ENCODE results near the gene CTIF. TPM values are rescaled to one million over a fixed set of nuclear protein-coding genes. Genes with fewer than 3 reads are reported as not detected.

The CTIF gene
- polyA plus RNA-seq, 1 donor = 15.0 TPM

- DNase-seq = no peak
- WGBS (ENCODE audit: insufficient coverage, low lambda C conversion rate) = no CpG with 5 or more reads among the region's 6 CpGs
- no peak overlapping the region for H3K27ac ChIP-seq (ENCODE audit: low read length)
Observed at GRCh38 chr18:48852292-48852691, 313.5 kb downstream of the CTIF start.

DNA sequence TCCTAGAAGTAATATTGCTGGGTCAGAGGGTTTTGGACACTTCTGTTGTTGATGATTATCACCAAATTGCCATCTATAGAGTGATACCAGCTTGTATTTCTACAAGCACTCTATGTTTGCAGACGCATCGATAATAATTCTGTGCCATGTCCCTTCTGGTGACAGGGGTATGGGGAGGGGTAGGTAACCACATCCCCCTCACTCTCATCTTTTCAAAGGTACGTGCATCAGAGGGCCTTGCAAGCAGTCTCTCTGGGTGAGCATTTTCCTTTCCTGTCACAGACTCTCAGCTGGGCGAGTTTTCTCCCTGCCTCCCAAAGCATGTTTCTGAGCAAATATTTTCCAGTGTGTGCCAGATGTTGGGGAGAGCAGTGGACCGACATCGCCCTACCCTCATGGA, 314.0 kb downstream of the CTIF start:
- Histone ChIP-seq H3K27ac (ENCODE audit: low read length) (no peak overlapping the region), H3K4me1 (ENCODE audit: control insufficient read depth, insufficient read depth, low read length) (peaks cover 11% of the 10 kb centered on the region), H3K4me3 (ENCODE audit: low read length) (no peak overlapping the region), H3K9me3 (ENCODE audit: control insufficient read depth, low read depth, low read length) (no peaks in the 10 kb centered on the region), H3K36me3 (ENCODE audit: control insufficient read depth, insufficient read depth, low read length) (peaks cover 5% of the 10 kb centered on the region), H3K27me3 (ENCODE audit: control insufficient read depth, insufficient read depth, low read length) (no peaks in the 10 kb centered on the region)
- DNase-seq = no peak
- no CpG with 5 or more reads among the region's 6 CpGs for WGBS (ENCODE audit: insufficient coverage, low lambda C conversion rate)

More at GRCh38 chr18:48852292-48852691, 313.5 kb downstream of the CTIF start:
- Histone ChIP-seq H3K36me3 (ENCODE audit: control insufficient read depth, insufficient read depth, low read length) (peaks cover 2% of the 10 kb centered on the region), H3K9me3 (ENCODE audit: control insufficient read depth, low read depth, low read length) (no peaks in the 10 kb centered on the region), H3K27me3 (ENCODE audit: control insufficient read depth, insufficient read depth, low read length) (no peaks in the 10 kb centered on the region), H3K4me3 (ENCODE audit: low read length) (no peak overlapping the region), H3K4me1 (ENCODE audit: control insufficient read depth, insufficient read depth, low read length) (peaks cover 11% of the 10 kb centered on the region)

DNA sequence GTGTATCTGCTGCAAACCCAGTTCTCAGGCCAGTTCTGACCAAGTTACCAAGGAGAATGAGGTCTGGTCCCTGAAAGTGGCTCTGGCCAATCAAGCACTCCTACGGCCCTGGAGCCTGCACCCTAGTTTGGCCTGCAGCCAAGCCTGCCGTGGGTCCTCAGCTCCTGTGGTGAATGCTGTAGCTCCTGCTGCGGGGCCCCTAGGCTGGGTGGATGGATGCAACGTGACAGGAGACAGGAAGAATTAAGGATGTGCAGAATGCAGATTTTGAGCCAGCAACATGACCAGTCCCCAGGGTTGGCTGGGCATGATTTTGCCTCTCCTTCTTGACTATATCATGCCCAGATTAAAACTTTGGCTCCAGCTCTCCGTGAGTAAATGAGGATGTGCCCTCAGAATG, 314.8 kb downstream of the CTIF start:
- H3K36me3 ChIP-seq (ENCODE audit: control insufficient read depth, insufficient read depth, low read length) = peaks cover 6% of the 10 kb centered on the region

DNA sequence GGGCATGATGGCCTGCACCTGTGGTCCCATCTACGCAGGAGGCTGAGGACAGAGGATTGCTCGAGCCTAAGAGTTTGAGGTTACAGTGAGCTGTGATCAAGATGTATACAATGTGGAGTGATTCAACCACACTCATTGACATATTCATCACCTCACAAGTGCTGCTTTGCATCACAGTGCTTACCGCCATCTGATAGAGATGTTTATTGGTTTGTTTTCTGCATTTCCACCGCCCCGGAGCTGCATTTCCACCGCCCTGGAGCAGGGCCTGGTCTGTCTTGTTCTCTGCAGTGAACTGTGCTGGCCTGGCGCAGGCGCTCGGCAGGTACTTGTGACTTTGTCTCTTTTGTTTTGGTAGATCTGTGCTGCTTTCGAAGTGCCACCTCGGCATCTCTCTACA, 315.9 kb downstream of the CTIF start:
- no CpG with 5 or more reads among the region's 11 CpGs for WGBS (ENCODE audit: insufficient coverage, low lambda C conversion rate)
- no peak for DNase-seq

More for the DNA sequence above, 314.8 kb downstream of the CTIF start:
- no peak for DNase-seq
- 100% methylated on average over 1 of the region's 5 CpGs for WGBS (ENCODE audit: insufficient coverage, low lambda C conversion rate)
- Histone ChIP-seq H3K9me3 (ENCODE audit: control insufficient read depth, low read depth, low read length) (no peaks in the 10 kb centered on the region), H3K4me3 (ENCODE audit: low read length) (no peak overlapping the region), H3K4me1 (ENCODE audit: control insufficient read depth, insufficient read depth, low read length) (peaks cover 11% of the 10 kb centered on the region), H3K27ac (ENCODE audit: low read length) (no peak overlapping the region), H3K27me3 (ENCODE audit: control insufficient read depth, insufficient read depth, low read length) (no peaks in the 10 kb centered on the region)

DNA sequence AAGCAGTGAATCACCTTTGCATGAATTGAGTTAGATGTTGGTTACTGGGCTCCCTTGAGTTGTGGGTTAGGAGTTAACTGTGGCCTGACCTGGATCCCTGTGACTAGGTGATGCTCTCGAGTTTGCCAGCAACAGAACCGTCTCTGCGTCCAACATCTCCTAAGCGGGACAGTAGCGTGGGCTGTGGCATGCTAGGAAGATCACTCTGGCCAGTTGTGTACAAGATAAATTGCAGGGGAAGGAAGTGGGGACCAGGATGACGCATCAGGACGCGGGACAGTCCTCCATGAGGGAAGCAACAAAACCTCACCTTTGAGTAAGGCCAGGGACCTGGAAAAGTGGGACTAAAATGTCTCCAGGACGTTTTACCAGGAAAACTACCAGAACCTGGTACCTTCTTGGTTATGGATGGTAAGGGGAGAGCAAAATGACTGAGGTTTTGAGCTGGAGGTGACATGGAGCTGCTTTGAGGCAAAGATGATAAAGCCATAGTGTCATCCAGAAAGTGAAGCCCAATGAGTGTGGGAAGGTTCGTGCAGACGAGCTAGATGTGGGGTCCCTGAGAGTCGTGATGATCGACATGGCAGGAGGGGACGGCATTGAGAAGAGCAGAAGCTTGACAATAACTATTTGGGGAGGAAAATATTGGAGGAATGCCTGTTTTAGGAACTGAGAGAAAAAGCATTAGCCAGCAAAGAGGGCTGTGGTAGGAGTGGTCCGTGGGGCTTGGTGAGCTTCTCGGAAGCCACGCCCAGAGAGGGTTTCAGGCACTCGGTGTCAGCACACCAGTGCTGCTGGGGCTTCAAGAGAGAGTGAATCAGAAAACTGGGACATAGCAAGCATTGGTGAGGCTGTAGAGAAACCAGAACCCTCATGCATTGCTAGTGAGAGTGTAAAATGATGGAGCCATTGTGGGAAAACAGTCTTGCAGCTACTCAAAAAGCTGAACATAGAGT, 316.9 kb downstream of the CTIF start:
- H3K36me3 ChIP-seq (ENCODE audit: control insufficient read depth, insufficient read depth, low read length) = peaks cover 6% of the 10 kb centered on the region
- H3K4me3 ChIP-seq (ENCODE audit: low read length) = no peak overlapping the region
- H3K27ac ChIP-seq (ENCODE audit: low read length) = no peak overlapping the region
- 70% methylated on average over 4 of the region's 18 CpGs for WGBS (ENCODE audit: insufficient coverage, low lambda C conversion rate)
- no peak for DNase-seq
- no peaks in the 10 kb centered on the region for H3K9me3 ChIP-seq (ENCODE audit: control insufficient read depth, low read depth, low read length)
- no peaks in the 10 kb centered on the region for H3K27me3 ChIP-seq (ENCODE audit: control insufficient read depth, insufficient read depth, low read length)
- H3K4me1 ChIP-seq (ENCODE audit: control insufficient read depth, insufficient read depth, low read length) = peaks cover 8% of the 10 kb centered on the region

More for the DNA sequence above, 315.9 kb downstream of the CTIF start:
- Histone ChIP-seq H3K36me3 (ENCODE audit: control insufficient read depth, insufficient read depth, low read length) (peaks cover 6% of the 10 kb centered on the region), H3K9me3 (ENCODE audit: control insufficient read depth, low read depth, low read length) (no peaks in the 10 kb centered on the region), H3K27me3 (ENCODE audit: control insufficient read depth, insufficient read depth, low read length) (no peaks in the 10 kb centered on the region), H3K4me3 (ENCODE audit: low read length) (no peak overlapping the region), H3K4me1 (ENCODE audit: control insufficient read depth, insufficient read depth, low read length) (peaks cover 11% of the 10 kb centered on the region), H3K27ac (ENCODE audit: low read length) (no peak overlapping the region)

DNA sequence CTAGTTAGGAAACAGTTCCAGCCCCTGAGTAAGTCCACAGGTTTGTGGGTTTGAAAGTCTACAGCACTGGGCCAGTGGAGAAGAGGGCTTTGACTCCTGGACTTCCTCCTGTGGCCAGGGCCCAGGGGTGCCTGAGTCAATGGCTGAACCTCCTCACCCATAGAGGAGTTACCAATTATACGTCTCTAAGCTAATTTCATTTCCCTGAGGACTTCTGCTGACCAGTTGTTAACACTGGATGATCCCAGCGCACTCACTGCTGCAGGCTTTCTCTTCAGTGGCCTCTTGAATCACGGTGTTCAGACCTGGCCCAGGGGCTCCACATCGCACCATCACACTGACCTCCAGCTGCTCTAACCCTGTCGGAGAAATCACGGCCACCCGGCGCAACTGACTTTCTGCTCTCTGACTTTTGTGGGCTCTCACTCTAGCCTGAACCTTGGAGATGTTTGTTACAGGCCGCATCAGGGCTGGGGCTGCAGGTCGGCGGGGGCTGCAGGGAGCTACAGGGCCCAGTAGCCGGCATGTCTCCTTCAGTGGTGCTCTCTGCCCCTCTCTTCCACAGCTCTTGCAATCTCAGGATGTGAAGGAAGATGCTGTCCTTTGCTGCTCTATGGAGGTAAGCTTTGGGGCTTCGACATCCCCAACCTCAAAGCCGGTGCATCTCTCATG, 318.3 kb downstream of the CTIF start:
- H3K9me3 ChIP-seq (ENCODE audit: control insufficient read depth, low read depth, low read length) = no peaks in the 10 kb centered on the region
- H3K36me3 ChIP-seq (ENCODE audit: control insufficient read depth, insufficient read depth, low read length) = peaks cover 6% of the 10 kb centered on the region
- WGBS (ENCODE audit: insufficient coverage, low lambda C conversion rate) = no CpG with 5 or more reads among the region's 14 CpGs
- no peaks in the 10 kb centered on the region for H3K27me3 ChIP-seq (ENCODE audit: control insufficient read depth, insufficient read depth, low read length)
- no peaks in the 10 kb centered on the region for H3K4me1 ChIP-seq (ENCODE audit: control insufficient read depth, insufficient read depth, low read length)
- DNase-seq = no peak
- no peak overlapping the region for H3K27ac ChIP-seq (ENCODE audit: low read length)
- H3K4me3 ChIP-seq (ENCODE audit: low read length) = no peak overlapping the region

DNA sequence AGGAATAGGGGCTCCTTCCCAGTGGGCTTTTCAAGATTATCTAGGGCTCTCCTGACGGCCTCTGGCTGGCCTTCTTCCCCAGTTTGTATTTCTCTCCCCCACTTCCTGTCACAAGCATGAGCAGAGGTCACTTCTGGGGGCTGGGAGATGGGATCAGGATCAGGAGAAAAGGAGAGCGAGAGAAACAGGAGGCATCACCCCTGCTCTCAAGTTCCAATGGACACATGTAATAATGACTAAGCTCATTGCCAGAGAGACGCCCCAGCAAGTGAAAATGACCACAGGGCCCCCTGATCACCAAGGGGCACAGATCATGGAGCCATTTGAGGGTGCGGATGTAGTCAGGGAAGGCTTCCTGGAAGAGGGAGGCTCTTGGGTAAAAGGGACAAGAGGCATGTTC, 319.8 kb downstream of the CTIF start:
- H3K27ac ChIP-seq (ENCODE audit: low read length) = no peak overlapping the region
- H3K4me3 ChIP-seq (ENCODE audit: low read length) = no peak overlapping the region
- no peaks in the 10 kb centered on the region for H3K9me3 ChIP-seq (ENCODE audit: control insufficient read depth, low read depth, low read length)
- DNase-seq = no peak
- peaks cover 9% of the 10 kb centered on the region for H3K36me3 ChIP-seq (ENCODE audit: control insufficient read depth, insufficient read depth, low read length)
- WGBS (ENCODE audit: insufficient coverage, low lambda C conversion rate) = no CpG with 5 or more reads among the region's 4 CpGs
- H3K27me3 ChIP-seq (ENCODE audit: control insufficient read depth, insufficient read depth, low read length) = no peaks in the 10 kb centered on the region
- no peaks in the 10 kb centered on the region for H3K4me1 ChIP-seq (ENCODE audit: control insufficient read depth, insufficient read depth, low read length)

GRCh38 chr18:48859311-48860268, 320.8 kb downstream of the CTIF start:
- no peaks in the 10 kb centered on the region for H3K9me3 ChIP-seq (ENCODE audit: control insufficient read depth, low read depth, low read length)
- H3K27ac ChIP-seq (ENCODE audit: low read length) = no peak overlapping the region
- no peak for DNase-seq
- H3K4me3 ChIP-seq (ENCODE audit: low read length) = no peak overlapping the region
- no peaks in the 10 kb centered on the region for H3K4me1 ChIP-seq (ENCODE audit: control insufficient read depth, insufficient read depth, low read length)
- WGBS (ENCODE audit: insufficient coverage, low lambda C conversion rate) = no CpG with 5 or more reads among the region's 43 CpGs
- no peaks in the 10 kb centered on the region for H3K27me3 ChIP-seq (ENCODE audit: control insufficient read depth, insufficient read depth, low read length)
- peaks cover 9% of the 10 kb centered on the region for H3K36me3 ChIP-seq (ENCODE audit: control insufficient read depth, insufficient read depth, low read length)

- WGBS (ENCODE audit: insufficient coverage, low lambda C conversion rate) = no CpG with 5 or more reads among the region's 28 CpGs
Observed at GRCh38 chr18:48860269-48861180, 321.7 kb downstream of the CTIF start.

More at GRCh38 chr18:48860269-48861180, 321.7 kb downstream of the CTIF start:
- H3K27me3 ChIP-seq (ENCODE audit: control insufficient read depth, insufficient read depth, low read length) = no peaks in the 10 kb centered on the region
- H3K9me3 ChIP-seq (ENCODE audit: control insufficient read depth, low read depth, low read length) = no peaks in the 10 kb centered on the region
- H3K27ac ChIP-seq (ENCODE audit: low read length) = no peak overlapping the region
- H3K36me3 ChIP-seq (ENCODE audit: control insufficient read depth, insufficient read depth, low read length) = peaks cover 7% of the 10 kb centered on the region
- no peaks in the 10 kb centered on the region for H3K4me1 ChIP-seq (ENCODE audit: control insufficient read depth, insufficient read depth, low read length)
- no peak overlapping the region for H3K4me3 ChIP-seq (ENCODE audit: low read length)
- no peak for DNase-seq

Measured in large intestine (tissue), 3 donors.